Airway epithelial cell (primary cell): ENCODE measurements around the gene BET1L. TPM values are rescaled to one million over a fixed set of nuclear protein-coding genes. Genes with fewer than 3 reads are reported as not detected.

Source experiments
- total RNA-seq: library from RNA; depleted of rRNA; stranded (reverse); fragments of >200 nt; gene quantifications from 2 replicates; pipeline ENCODE4 v1.2.3, GENCODE V29; 2015

The BET1L gene
- 18.5 and 21.2 TPM in 2 replicates for total RNA-seq

GRCh38 chr11:207208-207862, at the start of gene BET1L, which contains the start of gene RIC8A:
Gene BET1L (minus strand): TSS chr11:207399. CDS start chr11:207321, 78 bp downstream.
Gene RIC8A (plus strand): TSS chr11:207708. CDS start chr11:208855, 1,147 bp downstream.

GRCh38 chr11:236774-237767, 29.9 kb upstream of the BET1L start, which contains the start of gene PSMD13:
Gene PSMD13 (plus strand): TSS chr11:236976. CDS start chr11:237050, 74 bp downstream.

GRCh38 chr11:235997-236773, 29.0 kb upstream of the BET1L start, which contains the start of gene SIRT3:
Gene SIRT3 (minus strand): TSS chr11:236342. CDS start chr11:236328, 14 bp downstream.

GRCh38 chr11:192674-193128, 14.5 kb downstream of the BET1L start, which contains the start of gene SCGB1C1:
Gene SCGB1C1 (plus strand): TSS chr11:193078. CDS start chr11:193100, 22 bp downstream.

Other genes starting within 250 kb of the BET1L start
- gene SCGB1C1, start 14.3 kb downstream of the BET1L start, total RNA-seq, result not detected in 2 replicates
- 92.7 and 101 TPM in 2 replicates for gene RIC8A, start 309 bp upstream of the BET1L start, total RNA-seq
- 10.2 and 17.4 TPM in 2 replicates for gene SIRT3, start 28.9 kb upstream of the BET1L start, total RNA-seq
- 203 and 237 TPM in 2 replicates for gene PSMD13, start 29.6 kb upstream of the BET1L start, total RNA-seq
- gene NLRP6, start 71.0 kb upstream of the BET1L start, total RNA-seq, result not detected in 2 replicates
- 3.7 and 4.0 TPM in 2 replicates for gene PGGHG, start 81.7 kb upstream of the BET1L start, total RNA-seq
- not detected in 2 replicates for gene IFITM5, start 92.1 kb upstream of the BET1L start, total RNA-seq
- gene IFITM2, start 100.4 kb upstream of the BET1L start, total RNA-seq, result 15.2 and 17.1 TPM in 2 replicates
- 16.4 and 26.9 TPM in 2 replicates for gene IFITM1, start 106.6 kb upstream of the BET1L start, total RNA-seq
- 57.6 and 138 TPM in 2 replicates for gene IFITM3, start 113.5 kb upstream of the BET1L start, total RNA-seq
- 43.2 and 82.5 TPM in 2 replicates for gene B4GALNT4, start 162.1 kb upstream of the BET1L start, total RNA-seq
- gene PKP3, start 186.8 kb upstream of the BET1L start, total RNA-seq, result 520 and 527 TPM in 2 replicates
- 11.2 and 15.7 TPM in 2 replicates for gene SIGIRR, start 207.6 kb upstream of the BET1L start, total RNA-seq
- gene ANO9, start 234.6 kb upstream of the BET1L start, total RNA-seq, result 10.5 and 18.0 TPM in 2 replicates
- 61.4 and 62.0 TPM in 2 replicates for gene PTDSS2, start 242.9 kb upstream of the BET1L start, total RNA-seq